ENCODE measurements around the gene LATS1.

LATS1 gene

DNA sequence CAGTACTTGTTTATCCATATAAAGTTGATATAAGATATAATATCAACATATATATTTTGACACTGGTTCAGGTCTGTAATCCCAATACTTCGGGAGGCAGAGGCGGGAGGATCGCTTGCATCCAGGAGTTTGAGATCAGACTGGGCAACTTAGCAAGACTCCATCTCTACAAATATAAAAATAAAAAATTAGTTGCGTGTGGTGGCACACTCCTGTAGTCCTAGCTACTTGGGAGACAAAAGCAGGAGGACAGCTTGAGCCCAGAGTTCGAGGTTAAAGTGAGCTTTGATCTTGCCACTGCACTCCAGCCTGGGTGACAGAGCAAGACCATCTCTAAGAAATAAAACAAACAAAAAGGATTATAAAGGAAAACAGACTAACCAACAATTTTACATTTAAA is 60.5 kb downstream of the LATS1 start:
- no peaks in the 10 kb centered on the region for H3K4me1 ChIP-seq (ENCODE audit: control insufficient read depth, insufficient read depth, low read length)
- H3K4me3 ChIP-seq (ENCODE audit: low read length in 2 of 2): no peak overlapping the region
- no peaks in the 10 kb centered on the region for H3K27me3 ChIP-seq (ENCODE audit: control insufficient read depth in 1 of 2, insufficient read depth in 2 of 2, low read length in 2 of 2)
- H3K9ac ChIP-seq (ENCODE audit: low read length in 2 of 2): no peak overlapping the region
- H3K27ac ChIP-seq (ENCODE audit: low read length): no peak overlapping the region
- H3K36me3 ChIP-seq (ENCODE audit: control insufficient read depth in 2 of 2, insufficient read depth in 2 of 2, low read length in 2 of 2): peaks cover 13 to 23% of the 10 kb centered on the region in 2 donors
- H3K9me3 ChIP-seq (ENCODE audit: control insufficient read depth in 2 of 2, low read length in 2 of 2): no peaks in the 10 kb centered on the region

DNA sequence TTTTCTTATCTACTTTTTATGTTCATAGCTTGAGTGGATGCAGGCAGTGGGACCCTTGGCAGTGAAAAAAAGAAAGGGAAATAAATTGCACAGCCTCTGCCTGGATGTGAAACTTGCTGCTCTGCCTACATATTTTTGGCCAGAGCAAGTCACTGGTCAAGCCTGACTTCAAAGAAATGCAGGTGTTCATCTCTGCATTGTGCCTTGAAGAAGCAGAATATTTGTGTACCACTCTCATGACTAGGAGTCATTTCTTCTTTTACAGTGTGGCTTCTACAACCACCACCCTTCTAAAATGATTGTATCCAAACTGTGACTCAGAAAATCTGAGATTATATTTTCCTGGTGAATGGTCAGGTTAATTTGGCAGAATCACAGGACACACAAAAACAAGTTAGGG is 66.8 kb downstream of the LATS1 start:
- Histone ChIP-seq H3K27ac (ENCODE audit: low read length) (no peak overlapping the region), H3K4me3 (ENCODE audit: low read length in 2 of 2) (no peak overlapping the region), H3K9ac (ENCODE audit: low read length in 2 of 2) (no peak overlapping the region), H3K27me3 (ENCODE audit: control insufficient read depth in 1 of 2, insufficient read depth in 2 of 2, low read length in 2 of 2) (no peaks in the 10 kb centered on the region), H3K4me1 (ENCODE audit: control insufficient read depth, insufficient read depth, low read length) (peaks cover 3% of the 10 kb centered on the region), H3K36me3 (ENCODE audit: control insufficient read depth in 2 of 2, insufficient read depth in 2 of 2, low read length in 2 of 2) (no peaks in the 10 kb centered on the region), H3K9me3 (ENCODE audit: control insufficient read depth in 2 of 2, low read length in 2 of 2) (no peaks in the 10 kb centered on the region)

DNA sequence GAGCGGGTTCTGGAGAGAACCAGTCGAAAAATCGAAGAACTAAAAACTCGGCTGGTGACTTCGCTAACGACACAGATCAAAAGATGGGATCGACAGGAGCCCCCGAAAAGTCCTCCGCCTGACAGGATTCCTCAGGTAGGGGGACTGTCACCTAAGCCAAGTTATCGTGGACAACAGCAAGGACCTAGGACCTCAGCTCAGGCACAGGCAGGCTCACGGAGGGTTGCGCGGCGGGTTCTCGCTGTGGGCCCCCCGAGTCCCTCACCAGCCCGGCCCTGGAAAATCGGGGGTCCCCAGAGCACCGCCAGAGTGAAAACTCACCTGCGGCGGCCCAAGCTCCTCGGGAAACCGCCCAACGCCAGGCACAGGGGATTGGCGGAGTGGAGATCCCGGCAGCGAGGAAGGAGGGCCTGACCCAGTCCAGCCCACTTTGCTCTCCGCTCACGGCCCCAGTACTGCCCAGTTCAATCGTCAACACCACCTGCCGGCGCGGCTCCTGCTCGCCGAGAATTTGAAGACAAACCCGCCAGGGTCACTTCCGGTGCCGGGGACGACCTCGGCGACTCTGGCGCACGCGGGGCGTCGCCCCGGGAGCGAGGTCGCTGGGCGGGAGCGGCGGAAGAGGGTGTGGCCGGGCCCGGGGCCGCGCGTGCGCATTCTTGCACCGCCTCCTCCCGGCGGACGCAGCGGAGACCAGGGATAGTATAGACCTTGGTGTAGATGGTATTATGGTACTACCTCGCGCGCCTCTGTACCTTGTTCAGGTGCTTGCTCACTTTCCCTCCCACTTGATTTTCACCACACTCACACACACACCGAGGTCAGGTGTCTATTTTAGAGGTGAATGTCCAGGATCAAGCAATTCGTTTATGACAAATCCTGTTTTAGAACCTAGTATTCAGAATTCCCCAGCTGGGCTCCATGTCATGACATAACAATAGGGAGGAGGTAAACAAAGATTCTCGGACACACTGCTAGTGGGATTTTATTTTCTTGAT is 69.5 kb downstream of the LATS1 start, which contains the start of gene KATNA1:
KATNA1 (minus strand) TSS at position 567 of the 998 bp plus-strand sequence. CDS start 10,167 bp downstream, outside the sequence.
- Histone ChIP-seq H3K4me1 (ENCODE audit: control insufficient read depth, insufficient read depth, low read length) (peaks cover 3% of the 10 kb centered on the region), H3K9me3 (ENCODE audit: control insufficient read depth in 2 of 2, low read length in 2 of 2) (no peaks in the 10 kb centered on the region), H3K36me3 (ENCODE audit: control insufficient read depth in 2 of 2, insufficient read depth in 2 of 2, low read length in 2 of 2) (no peaks in the 10 kb centered on the region), H3K4me3 (ENCODE audit: low read length in 2 of 2) (peak within 1 kb of the TSS; percentile 88 to 95), H3K27me3 (ENCODE audit: control insufficient read depth in 1 of 2, insufficient read depth in 2 of 2, low read length in 2 of 2) (no peaks in the 10 kb centered on the region), H3K27ac (ENCODE audit: low read length) (peak within 1 kb of the TSS; percentile 60), H3K9ac (ENCODE audit: low read length in 2 of 2) (peak within 1 kb of the TSS; percentile 76 to 86)

DNA sequence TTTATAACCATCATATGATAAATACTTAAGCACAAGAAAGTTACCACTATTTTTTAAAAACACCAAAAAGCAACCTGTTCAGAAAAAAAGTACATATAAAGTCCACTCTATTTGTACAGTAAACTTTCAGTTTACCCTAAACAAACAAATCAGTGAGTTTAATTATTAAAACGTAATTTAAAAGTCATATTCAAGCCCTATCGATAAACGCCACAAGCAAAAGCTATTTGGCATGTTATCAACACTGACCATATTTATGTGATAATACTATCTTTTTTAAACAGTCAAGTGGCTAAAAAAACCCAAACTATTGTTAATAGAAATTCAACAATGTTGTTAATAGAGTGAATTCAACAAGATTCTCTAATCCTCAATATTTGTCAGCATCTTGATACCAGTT is 71.3 kb downstream of the LATS1 start:
- Histone ChIP-seq H3K4me1 (ENCODE audit: control insufficient read depth, insufficient read depth, low read length) (peaks cover 3% of the 10 kb centered on the region), H3K9ac (ENCODE audit: low read length in 2 of 2) (no peak overlapping the region), H3K27me3 (ENCODE audit: control insufficient read depth in 1 of 2, insufficient read depth in 2 of 2, low read length in 2 of 2) (no peaks in the 10 kb centered on the region), H3K36me3 (ENCODE audit: control insufficient read depth in 2 of 2, insufficient read depth in 2 of 2, low read length in 2 of 2) (no peaks in the 10 kb centered on the region), H3K27ac (ENCODE audit: low read length) (no peak overlapping the region), H3K9me3 (ENCODE audit: control insufficient read depth in 2 of 2, low read length in 2 of 2) (no peaks in the 10 kb centered on the region), H3K4me3 (ENCODE audit: low read length in 2 of 2) (no peak overlapping the region)

DNA sequence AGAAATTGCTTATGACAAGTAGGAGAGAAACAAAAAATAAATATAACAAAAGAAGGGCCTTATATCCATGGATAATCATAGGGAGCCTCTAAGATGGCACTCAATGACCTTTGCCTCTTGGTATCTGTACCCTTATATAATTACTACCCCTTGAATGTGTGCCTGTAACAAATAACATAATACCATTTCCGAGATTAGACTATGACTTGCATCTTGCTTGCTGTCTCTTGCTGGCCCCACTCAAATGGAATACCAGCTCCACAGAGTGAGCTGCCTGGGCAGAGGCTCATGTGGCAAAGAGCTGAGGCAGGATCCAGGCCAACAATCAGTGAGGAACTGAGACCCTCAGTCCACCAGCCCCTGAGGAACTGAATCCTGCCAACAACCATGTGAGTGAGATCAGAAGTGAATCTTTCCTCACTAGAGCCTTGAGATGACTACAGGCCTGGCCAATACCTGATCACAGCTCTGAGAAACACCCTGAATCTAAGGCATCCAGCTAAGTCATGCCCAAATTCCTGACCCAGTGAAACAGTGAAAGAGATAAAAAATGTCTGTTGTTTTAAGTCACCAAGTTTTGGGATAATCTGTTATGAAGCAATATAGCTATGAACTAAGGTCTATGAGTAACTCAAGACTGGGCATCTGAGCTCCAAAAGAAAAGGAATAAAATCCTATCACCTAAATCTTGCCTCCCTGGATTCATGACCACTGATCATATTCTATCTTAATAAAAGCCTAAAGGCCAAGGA is 74.9 kb downstream of the LATS1 start:
- Histone ChIP-seq H3K9ac (ENCODE audit: low read length in 2 of 2) (no peak overlapping the region), H3K36me3 (ENCODE audit: control insufficient read depth in 2 of 2, insufficient read depth in 2 of 2, low read length in 2 of 2) (peaks cover under 1 to 2% of the 10 kb centered on the region in 2 donors), H3K27me3 (ENCODE audit: control insufficient read depth in 1 of 2, insufficient read depth in 2 of 2, low read length in 2 of 2) (no peaks in the 10 kb centered on the region), H3K9me3 (ENCODE audit: control insufficient read depth in 2 of 2, low read length in 2 of 2) (no peaks in the 10 kb centered on the region), H3K27ac (ENCODE audit: low read length) (no peak overlapping the region), H3K4me1 (ENCODE audit: control insufficient read depth, insufficient read depth, low read length) (no peaks in the 10 kb centered on the region), H3K4me3 (ENCODE audit: low read length in 2 of 2) (no peak overlapping the region)

DNA sequence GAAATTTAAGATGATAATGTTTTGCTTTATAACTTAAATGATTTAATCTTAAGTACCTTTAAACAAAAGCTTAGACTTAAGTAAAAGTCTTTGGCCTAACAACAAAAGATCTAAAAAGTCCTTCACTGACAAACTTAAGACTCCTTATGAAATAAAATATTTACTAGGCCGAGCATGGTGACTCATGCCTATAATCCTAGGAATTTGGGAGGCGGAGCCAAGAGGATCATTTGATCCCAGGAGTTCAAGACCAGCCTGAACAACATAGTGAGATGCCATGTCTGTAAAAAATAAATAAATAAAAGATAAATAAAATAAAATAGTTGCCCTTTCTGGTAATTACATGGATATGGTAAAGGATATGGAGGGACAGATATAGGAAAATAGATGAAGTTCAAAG is 81.8 kb downstream of the LATS1 start:
- H3K4me3 ChIP-seq (ENCODE audit: low read length in 2 of 2): no peak overlapping the region

DNA sequence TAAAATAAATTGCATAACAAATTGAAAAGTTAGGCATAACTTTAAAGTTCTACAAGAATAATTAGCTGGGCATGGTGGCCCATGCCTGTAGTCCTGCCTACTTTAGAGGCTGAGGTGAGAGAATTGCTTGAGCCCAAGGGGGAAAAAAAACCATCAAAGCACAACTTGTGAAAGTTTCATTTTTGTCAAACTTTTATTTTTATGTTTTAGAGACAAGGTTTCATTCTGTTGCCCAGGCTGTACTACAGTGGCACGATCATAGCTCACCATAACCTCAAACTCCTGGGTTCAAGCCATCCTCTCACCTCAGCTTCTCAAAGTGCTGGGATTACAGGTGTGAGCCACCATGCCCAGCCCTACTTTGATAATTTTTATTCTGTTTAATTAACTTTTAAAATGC is 83.6 kb downstream of the LATS1 start:
- Histone ChIP-seq H3K9me3 (ENCODE audit: control insufficient read depth in 2 of 2, low read length in 2 of 2) (no peaks in the 10 kb centered on the region), H3K36me3 (ENCODE audit: control insufficient read depth in 2 of 2, insufficient read depth in 2 of 2, low read length in 2 of 2) (peaks cover 6 to 12% of the 10 kb centered on the region in 2 donors), H3K4me3 (ENCODE audit: low read length in 2 of 2) (no peak overlapping the region), H3K27me3 (ENCODE audit: control insufficient read depth in 1 of 2, insufficient read depth in 2 of 2, low read length in 2 of 2) (no peaks in the 10 kb centered on the region), H3K9ac (ENCODE audit: low read length in 2 of 2) (no peak overlapping the region), H3K27ac (ENCODE audit: low read length) (no peak overlapping the region), H3K4me1 (ENCODE audit: control insufficient read depth, insufficient read depth, low read length) (no peaks in the 10 kb centered on the region)

More for the DNA sequence above, 81.8 kb downstream of the LATS1 start:
- no peak overlapping the region for H3K9ac ChIP-seq (ENCODE audit: low read length in 2 of 2)
- no peaks in the 10 kb centered on the region for H3K27me3 ChIP-seq (ENCODE audit: control insufficient read depth in 1 of 2, insufficient read depth in 2 of 2, low read length in 2 of 2)
- H3K9me3 ChIP-seq (ENCODE audit: control insufficient read depth in 2 of 2, low read length in 2 of 2): no peaks in the 10 kb centered on the region
- no peaks in the 10 kb centered on the region for H3K4me1 ChIP-seq (ENCODE audit: control insufficient read depth, insufficient read depth, low read length)
- H3K36me3 ChIP-seq (ENCODE audit: control insufficient read depth in 2 of 2, insufficient read depth in 2 of 2, low read length in 2 of 2): peaks cover 6 to 12% of the 10 kb centered on the region in 2 donors
- H3K27ac ChIP-seq (ENCODE audit: low read length): no peak overlapping the region

DNA sequence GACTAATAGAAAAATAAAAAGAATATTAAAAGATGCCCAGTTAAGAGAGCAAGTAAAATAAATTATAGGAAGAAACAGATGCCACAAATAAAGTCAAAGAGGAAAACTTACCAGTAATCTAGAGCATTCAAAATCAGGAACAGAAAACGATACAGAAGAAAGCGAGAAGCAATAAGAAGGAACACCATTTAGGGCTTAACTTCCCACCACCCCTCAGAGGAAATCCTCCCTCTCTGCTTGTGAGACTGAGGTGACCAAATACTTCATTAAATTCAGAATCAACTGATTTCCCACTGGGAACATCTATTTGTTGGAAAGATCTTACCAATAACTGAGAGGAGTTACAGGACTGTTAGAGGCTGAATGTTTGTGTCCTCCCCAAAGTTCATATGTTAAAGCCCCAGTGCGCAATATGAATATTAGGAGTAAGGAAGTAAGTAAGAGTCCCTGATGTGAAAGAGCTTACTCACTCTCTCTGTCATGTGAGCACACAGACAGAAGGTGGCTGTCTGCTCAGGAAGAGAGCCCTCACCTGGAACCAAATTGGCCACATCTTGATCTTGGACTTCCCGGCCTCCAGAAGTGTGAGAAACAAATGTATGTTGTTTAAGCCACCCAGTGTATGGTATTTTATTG is 88.9 kb downstream of the LATS1 start:
- Histone ChIP-seq H3K9me3 (ENCODE audit: control insufficient read depth in 2 of 2, low read length in 2 of 2) (no peaks in the 10 kb centered on the region), H3K4me1 (ENCODE audit: control insufficient read depth, insufficient read depth, low read length) (no peaks in the 10 kb centered on the region), H3K36me3 (ENCODE audit: control insufficient read depth in 2 of 2, insufficient read depth in 2 of 2, low read length in 2 of 2) (peaks cover 6 to 8% of the 10 kb centered on the region in 2 donors)

DNA sequence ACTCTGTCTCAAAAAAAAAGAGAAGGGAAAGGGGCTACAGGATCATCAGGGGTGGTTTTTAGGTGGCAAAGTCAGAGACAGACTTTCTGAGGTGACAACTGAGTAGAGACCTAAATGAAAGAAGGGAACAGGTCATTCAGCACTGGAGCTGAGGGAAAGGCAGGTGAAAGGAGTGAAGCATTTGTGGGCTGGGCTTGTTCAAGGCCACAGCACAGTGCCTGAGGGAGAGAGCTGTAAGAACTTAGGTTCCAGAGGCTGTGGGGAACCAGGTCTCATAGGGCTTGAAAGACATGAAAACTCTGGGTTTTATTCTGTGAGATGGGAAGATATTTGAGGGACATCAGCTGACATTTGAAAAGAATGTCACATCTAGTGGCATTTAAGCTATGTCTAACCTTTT is 90.2 kb downstream of the LATS1 start:
- Histone ChIP-seq H3K27ac (ENCODE audit: low read length) (no peak overlapping the region), H3K4me1 (ENCODE audit: control insufficient read depth, insufficient read depth, low read length) (no peaks in the 10 kb centered on the region), H3K27me3 (ENCODE audit: control insufficient read depth in 1 of 2, insufficient read depth in 2 of 2, low read length in 2 of 2) (no peaks in the 10 kb centered on the region), H3K36me3 (ENCODE audit: control insufficient read depth in 2 of 2, insufficient read depth in 2 of 2, low read length in 2 of 2) (peaks cover 6 to 9% of the 10 kb centered on the region in 2 donors), H3K9ac (ENCODE audit: low read length in 2 of 2) (no peak overlapping the region), H3K9me3 (ENCODE audit: control insufficient read depth in 2 of 2, low read length in 2 of 2) (no peaks in the 10 kb centered on the region), H3K4me3 (ENCODE audit: low read length in 2 of 2) (no peak overlapping the region)

More for the DNA sequence above, 88.9 kb downstream of the LATS1 start:
- Histone ChIP-seq H3K27me3 (ENCODE audit: control insufficient read depth in 1 of 2, insufficient read depth in 2 of 2, low read length in 2 of 2) (no peaks in the 10 kb centered on the region), H3K27ac (ENCODE audit: low read length) (no peak overlapping the region), H3K4me3 (ENCODE audit: low read length in 2 of 2) (no peak overlapping the region), H3K9ac (ENCODE audit: low read length in 2 of 2) (no peak overlapping the region)

DNA sequence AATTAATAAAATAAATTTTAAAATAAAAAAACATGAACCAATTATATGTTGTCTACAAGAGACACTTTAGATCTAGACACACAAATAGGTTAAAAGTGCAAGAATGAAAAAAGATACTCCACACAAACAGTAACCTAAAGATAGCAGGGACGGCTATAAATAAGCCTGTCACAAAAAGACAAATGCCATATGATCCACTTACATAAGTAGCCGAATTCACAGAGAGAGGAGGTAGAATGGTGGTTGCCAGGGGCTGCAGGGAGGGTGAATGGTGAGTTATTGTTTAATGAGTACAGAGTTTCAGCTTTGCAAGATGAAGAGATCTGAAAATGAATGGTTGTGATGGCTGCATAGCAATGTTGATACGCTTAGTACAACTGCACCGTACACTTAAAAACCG is 102.1 kb downstream of the LATS1 start:
- no peaks in the 10 kb centered on the region for H3K9me3 ChIP-seq (ENCODE audit: control insufficient read depth in 2 of 2, low read length in 2 of 2)
- peaks cover 4 to 7% of the 10 kb centered on the region in 2 donors for H3K36me3 ChIP-seq (ENCODE audit: control insufficient read depth in 2 of 2, insufficient read depth in 2 of 2, low read length in 2 of 2)
- H3K4me3 ChIP-seq (ENCODE audit: low read length in 2 of 2): no peak overlapping the region
- H3K27ac ChIP-seq (ENCODE audit: low read length): no peak overlapping the region
- H3K9ac ChIP-seq (ENCODE audit: low read length in 2 of 2): no peak overlapping the region
- H3K27me3 ChIP-seq (ENCODE audit: control insufficient read depth in 1 of 2, insufficient read depth in 2 of 2, low read length in 2 of 2): no peaks in the 10 kb centered on the region
- H3K4me1 ChIP-seq (ENCODE audit: control insufficient read depth, insufficient read depth, low read length): no peaks in the 10 kb centered on the region

All from stomach smooth muscle (tissue), 2 donors.